ENCODE measurements around the gene CSNK1G3. TPM values are rescaled to one million over a fixed set of nuclear protein-coding genes. Genes with fewer than 3 reads are reported as not detected.

Gene CSNK1G3
- total and polyA plus RNA-seq, 2 of the 4 experiments (the other 2 are of a cell fraction), result 16.4 to 26.2 TPM

DNA sequence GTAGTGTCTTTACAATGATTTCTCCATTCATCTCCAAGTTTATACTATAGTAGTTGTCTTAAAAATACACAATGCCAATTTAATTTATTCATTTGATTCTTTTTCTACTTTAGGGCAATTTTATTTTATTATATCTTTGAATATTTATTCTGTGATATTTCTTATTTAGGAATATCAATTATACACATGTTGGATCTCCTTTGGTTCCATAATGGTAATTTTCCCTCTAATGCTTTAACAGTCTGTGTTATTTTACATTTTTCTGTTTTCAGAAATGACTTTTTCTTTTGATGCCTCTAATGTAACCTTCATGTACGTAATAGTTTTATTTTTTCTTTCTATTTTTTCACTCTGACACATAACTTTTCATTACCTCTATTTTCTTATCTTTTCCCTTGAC lies 153.0 kb downstream of the CSNK1G3 start:
- Histone ChIP-seq H2BK15ac (ENCODE audit: low read depth, low read length) (no peak overlapping the region), H3K4me1 (ENCODE audit: control insufficient read depth, insufficient read depth, low read length) (no peaks in the 10 kb centered on the region), H2BK120ac (ENCODE audit: low read depth, low read length) (no peak overlapping the region), H4K5ac (ENCODE audit: low read depth, low read length) (no peak overlapping the region), H3K4me2 (ENCODE audit: low read depth, low read length) (no peak overlapping the region), H3K27ac (ENCODE audit: insufficient read depth, low read length) (no peak overlapping the region), H3K23ac (ENCODE audit: low read depth, low read length) (no peak overlapping the region), H2AK5ac (ENCODE audit: low read depth, low read length) (no peak overlapping the region), H3K4me3 (ENCODE audit: insufficient read depth, low read depth, low read length) (no peak overlapping the region), H3K36me3 (ENCODE audit: control insufficient read depth, insufficient read depth, low read length) (no peaks in the 10 kb centered on the region), H2AFZ (replicated peaks; ENCODE audit: low read length, poor library complexity) (no peak overlapping the region), H3K4ac (ENCODE audit: low read depth, low read length) (no peak overlapping the region), H3K9me3 (ENCODE audit: control insufficient read depth, insufficient read depth, low read length) (peaks cover 6% of the 10 kb centered on the region), H3K14ac (replicated peaks; ENCODE audit: low read depth, low read length) (no peak overlapping the region), H3K79me1 (ENCODE audit: low read depth in 1 of 2, low read length in 2 of 2) (no peaks in the 10 kb centered on the region), H4K91ac (ENCODE audit: insufficient read depth, low read depth, low read length) (no peak overlapping the region), H3K18ac (ENCODE audit: low read depth, low read length) (no peak overlapping the region), H3K27me3 (ENCODE audit: control insufficient read depth, insufficient read depth, low read length) (no peaks in the 10 kb centered on the region), H2BK20ac (ENCODE audit: low read depth, low read length) (no peak overlapping the region), H4K8ac (ENCODE audit: low read depth in 2 of 2, low read length in 2 of 2) (no peak overlapping the region), H3K9me1 (ENCODE audit: insufficient read depth, low read length) (no peaks in the 10 kb centered on the region), H2AK9ac (replicated peaks; ENCODE audit: low read depth, low read length, poor library complexity) (no peak overlapping the region), H2BK5ac (ENCODE audit: low read depth, low read length, poor library complexity, severe bottlenecking) (no peak overlapping the region), H4K20me1 (ENCODE audit: insufficient read depth, low read length) (no peaks in the 10 kb centered on the region), H3K56ac (ENCODE audit: extremely low read depth, insufficient read depth, low read length) (no peak overlapping the region), H3K9ac (ENCODE audit: low read depth, low read length) (no peak overlapping the region)
- CTCF ChIA-PET, result no interaction called here
- in situ Hi-C loops (cut with MboI; ENCODE audit: low sequenced_read_pairs) (no loop called here), intact Hi-C loops (cut with micrococcal nuclease) (no loop called here), dilution Hi-C loops (cut with HindIII; ENCODE audit: low sequenced_read_pairs, unreplicated experiment) (no loop called here)
- no peak for TF ChIP-seq MXI1 (IDR thresholded peaks at IDR 0.05; ENCODE audit: borderline replicate concordance, low read depth, low read length)
- no peak for TF ChIP-seq RAD21 (IDR thresholded peaks at IDR 0.05; ENCODE audit: low read length)
- TF ChIP-seq SMC3 (IDR thresholded peaks at IDR 0.05; ENCODE audit: low read depth, low read length), result no peak
- TF ChIP-seq, protein P1, sequence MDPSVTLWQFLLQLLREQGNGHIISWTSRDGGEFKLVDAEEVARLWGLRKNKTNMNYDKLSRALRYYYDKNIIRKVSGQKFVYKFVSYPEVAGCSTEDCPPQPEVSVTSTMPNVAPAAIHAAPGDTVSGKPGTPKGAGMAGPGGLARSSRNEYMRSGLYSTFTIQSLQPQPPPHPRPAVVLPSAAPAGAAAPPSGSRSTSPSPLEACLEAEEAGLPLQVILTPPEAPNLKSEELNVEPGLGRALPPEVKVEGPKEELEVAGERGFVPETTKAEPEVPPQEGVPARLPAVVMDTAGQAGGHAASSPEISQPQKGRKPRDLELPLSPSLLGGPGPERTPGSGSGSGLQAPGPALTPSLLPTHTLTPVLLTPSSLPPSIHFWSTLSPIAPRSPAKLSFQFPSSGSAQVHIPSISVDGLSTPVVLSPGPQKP (IDR thresholded peaks at IDR 0.05; ENCODE audit: borderline replicate concordance, low read depth, low read length), result no peak
- TF ChIP-seq NFE2L2 (IDR thresholded peaks at IDR 0.05; ENCODE audit: low read depth, low read length), result no peak
- TF ChIP-seq BHLHE40 (IDR thresholded peaks at IDR 0.05; ENCODE audit: low read depth, low read length), result no peak
- TF ChIP-seq RFX5 (IDR thresholded peaks at IDR 0.05; ENCODE audit: low read depth, low read length), result no peak
- TF ChIP-seq MAFK (IDR thresholded peaks at IDR 0.05; ENCODE audit: low read depth, low read length), result no peak
- no peak for TF ChIP-seq USF2 (IDR thresholded peaks at IDR 0.05; ENCODE audit: low read depth, low read length)
- ATAC-seq (ENCODE audit: low read depth), result no peak
- POLR2A ChIA-PET (ENCODE audit: unreplicated experiment), result no interaction called here
- DNase-seq, result no peak
- BruUV-seq (replicated peaks), result no TSS peak
- no CpG with 5 or more reads among the region's 1 CpG for WGBS, 2 experiments (ENCODE audit: extremely low coverage in 2 of 2, insufficient read length in 1 of 2)

Data from IMR-90 (cell line).